ENCODE measurements around the gene C15orf40.

DNA sequence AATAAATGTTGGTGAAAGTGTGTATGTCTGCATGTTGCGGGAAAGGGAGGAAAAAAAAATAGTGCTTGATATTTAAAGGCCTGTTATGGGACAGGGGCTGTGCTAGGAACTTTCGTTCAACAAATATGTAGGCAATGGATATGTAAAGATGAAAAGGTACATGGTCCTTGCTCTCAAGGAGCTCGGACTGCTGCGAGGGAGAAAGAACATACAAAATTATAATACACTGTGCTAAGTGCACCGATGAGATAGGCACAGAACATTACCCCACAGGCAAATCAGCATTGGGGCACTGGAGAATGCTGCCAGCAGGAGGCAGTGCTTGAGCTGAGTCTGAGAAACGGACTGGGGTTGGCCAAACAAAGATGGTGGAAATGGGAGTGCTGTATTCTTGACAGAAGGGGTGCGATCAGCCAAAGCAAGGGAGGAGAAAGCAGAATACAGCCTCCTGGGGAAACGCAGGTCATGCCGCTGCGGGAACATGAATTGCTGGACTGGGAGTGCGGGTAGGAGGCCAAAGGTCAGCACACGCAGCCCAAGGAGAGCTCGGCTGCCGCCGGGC, 649 bp downstream of the C15orf40 start:
- TF ChIP-seq ZNF324 (tag by site-specific recombination; IDR thresholded peaks at IDR 0.05) (no peak), TCF7L2 (IDR thresholded peaks at IDR 0.05; ENCODE audit: borderline replicate concordance, low read depth, low read length) (no peak), ZNF19 (tag by site-specific recombination; IDR thresholded peaks at IDR 0.05; ENCODE audit: low read depth) (no peak), ZNF221 (tag by site-specific recombination; IDR thresholded peaks at IDR 0.05; ENCODE audit: borderline replicate concordance) (no peak), ZNF776 (tag by site-specific recombination; IDR thresholded peaks at IDR 0.05; ENCODE audit: borderline replicate concordance) (no peak), ZNF24 (tag by site-specific recombination; IDR thresholded peaks at IDR 0.05) (0 out of 2 replicates have a peak, but pooled peaks have one; percentile 6), SP3 (tag by site-specific recombination; IDR thresholded peaks at IDR 0.05) (no peak)
- TF ChIP-seq, protein P1, sequence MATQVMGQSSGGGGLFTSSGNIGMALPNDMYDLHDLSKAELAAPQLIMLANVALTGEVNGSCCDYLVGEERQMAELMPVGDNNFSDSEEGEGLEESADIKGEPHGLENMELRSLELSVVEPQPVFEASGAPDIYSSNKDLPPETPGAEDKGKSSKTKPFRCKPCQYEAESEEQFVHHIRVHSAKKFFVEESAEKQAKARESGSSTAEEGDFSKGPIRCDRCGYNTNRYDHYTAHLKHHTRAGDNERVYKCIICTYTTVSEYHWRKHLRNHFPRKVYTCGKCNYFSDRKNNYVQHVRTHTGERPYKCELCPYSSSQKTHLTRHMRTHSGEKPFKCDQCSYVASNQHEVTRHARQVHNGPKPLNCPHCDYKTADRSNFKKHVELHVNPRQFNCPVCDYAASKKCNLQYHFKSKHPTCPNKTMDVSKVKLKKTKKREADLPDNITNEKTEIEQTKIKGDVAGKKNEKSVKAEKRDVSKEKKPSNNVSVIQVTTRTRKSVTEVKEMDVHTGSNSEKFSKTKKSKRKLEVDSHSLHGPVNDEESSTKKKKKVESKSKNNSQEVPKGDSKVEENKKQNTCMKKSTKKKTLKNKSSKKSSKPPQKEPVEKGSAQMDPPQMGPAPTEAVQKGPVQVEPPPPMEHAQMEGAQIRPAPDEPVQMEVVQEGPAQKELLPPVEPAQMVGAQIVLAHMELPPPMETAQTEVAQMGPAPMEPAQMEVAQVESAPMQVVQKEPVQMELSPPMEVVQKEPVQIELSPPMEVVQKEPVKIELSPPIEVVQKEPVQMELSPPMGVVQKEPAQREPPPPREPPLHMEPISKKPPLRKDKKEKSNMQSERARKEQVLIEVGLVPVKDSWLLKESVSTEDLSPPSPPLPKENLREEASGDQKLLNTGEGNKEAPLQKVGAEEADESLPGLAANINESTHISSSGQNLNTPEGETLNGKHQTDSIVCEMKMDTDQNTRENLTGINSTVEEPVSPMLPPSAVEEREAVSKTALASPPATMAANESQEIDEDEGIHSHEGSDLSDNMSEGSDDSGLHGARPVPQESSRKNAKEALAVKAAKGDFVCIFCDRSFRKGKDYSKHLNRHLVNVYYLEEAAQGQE (tag by site-specific recombination; IDR thresholded peaks at IDR 0.05), result 0 out of 2 replicates have a peak, but pooled peaks have one; percentile 19
- TF ChIP-seq, protein P2, sequence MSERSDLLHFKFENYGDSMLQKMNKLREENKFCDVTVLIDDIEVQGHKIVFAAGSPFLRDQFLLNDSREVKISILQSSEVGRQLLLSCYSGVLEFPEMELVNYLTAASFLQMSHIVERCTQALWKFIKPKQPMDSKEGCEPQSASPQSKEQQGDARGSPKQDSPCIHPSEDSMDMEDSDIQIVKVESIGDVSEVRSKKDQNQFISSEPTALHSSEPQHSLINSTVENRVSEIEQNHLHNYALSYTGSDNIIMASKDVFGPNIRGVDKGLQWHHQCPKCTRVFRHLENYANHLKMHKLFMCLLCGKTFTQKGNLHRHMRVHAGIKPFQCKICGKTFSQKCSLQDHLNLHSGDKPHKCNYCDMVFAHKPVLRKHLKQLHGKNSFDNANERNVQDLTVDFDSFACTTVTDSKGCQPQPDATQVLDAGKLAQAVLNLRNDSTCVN (tag by site-specific recombination; optimal IDR thresholded peaks at IDR 0.05), result no peak
- TF ChIP-seq, protein P3, sequence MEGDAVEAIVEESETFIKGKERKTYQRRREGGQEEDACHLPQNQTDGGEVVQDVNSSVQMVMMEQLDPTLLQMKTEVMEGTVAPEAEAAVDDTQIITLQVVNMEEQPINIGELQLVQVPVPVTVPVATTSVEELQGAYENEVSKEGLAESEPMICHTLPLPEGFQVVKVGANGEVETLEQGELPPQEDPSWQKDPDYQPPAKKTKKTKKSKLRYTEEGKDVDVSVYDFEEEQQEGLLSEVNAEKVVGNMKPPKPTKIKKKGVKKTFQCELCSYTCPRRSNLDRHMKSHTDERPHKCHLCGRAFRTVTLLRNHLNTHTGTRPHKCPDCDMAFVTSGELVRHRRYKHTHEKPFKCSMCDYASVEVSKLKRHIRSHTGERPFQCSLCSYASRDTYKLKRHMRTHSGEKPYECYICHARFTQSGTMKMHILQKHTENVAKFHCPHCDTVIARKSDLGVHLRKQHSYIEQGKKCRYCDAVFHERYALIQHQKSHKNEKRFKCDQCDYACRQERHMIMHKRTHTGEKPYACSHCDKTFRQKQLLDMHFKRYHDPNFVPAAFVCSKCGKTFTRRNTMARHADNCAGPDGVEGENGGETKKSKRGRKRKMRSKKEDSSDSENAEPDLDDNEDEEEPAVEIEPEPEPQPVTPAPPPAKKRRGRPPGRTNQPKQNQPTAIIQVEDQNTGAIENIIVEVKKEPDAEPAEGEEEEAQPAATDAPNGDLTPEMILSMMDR (tag by site-specific recombination; IDR thresholded peaks at IDR 0.05), result peak; percentile 88
- TF ChIP-seq, protein P4, sequence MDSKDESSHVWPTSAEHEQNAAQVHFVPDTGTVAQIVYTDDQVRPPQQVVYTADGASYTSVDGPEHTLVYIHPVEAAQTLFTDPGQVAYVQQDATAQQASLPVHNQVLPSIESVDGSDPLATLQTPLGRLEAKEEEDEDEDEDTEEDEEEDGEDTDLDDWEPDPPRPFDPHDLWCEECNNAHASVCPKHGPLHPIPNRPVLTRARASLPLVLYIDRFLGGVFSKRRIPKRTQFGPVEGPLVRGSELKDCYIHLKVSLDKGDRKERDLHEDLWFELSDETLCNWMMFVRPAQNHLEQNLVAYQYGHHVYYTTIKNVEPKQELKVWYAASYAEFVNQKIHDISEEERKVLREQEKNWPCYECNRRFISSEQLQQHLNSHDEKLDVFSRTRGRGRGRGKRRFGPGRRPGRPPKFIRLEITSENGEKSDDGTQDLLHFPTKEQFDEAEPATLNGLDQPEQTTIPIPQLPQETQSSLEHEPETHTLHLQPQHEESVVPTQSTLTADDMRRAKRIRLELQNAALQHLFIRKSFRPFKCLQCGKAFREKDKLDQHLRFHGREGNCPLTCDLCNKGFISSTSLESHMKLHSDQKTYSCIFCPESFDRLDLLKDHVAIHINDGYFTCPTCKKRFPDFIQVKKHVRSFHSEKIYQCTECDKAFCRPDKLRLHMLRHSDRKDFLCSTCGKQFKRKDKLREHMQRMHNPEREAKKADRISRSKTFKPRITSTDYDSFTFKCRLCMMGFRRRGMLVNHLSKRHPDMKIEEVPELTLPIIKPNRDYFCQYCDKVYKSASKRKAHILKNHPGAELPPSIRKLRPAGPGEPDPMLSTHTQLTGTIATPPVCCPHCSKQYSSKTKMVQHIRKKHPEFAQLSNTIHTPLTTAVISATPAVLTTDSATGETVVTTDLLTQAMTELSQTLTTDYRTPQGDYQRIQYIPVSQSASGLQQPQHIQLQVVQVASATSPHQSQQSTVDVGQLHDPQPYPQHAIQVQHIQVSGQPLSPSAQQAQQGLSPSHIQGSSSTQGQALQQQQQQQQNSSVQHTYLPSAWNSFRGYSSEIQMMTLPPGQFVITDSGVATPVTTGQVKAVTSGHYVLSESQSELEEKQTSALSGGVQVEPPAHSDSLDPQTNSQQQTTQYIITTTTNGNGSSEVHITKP (tag by site-specific recombination; IDR thresholded peaks at IDR 0.05), result peak; percentile 91
